Measurements from ENCODE around the gene STIM1. TPM values are rescaled to one million over a fixed set of nuclear protein-coding genes. Genes with fewer than 3 reads are reported as not detected.

Gene STIM1
- total and polyA plus RNA-seq, 4 donors: 12.1 to 56.4 (median 41.2) TPM

GRCh38 chr11:3950996-3951660 lies 95.7 kb downstream of the STIM1 start:
- H3K27me3 ChIP-seq (ENCODE audit: control insufficient read depth in 3 of 3, insufficient read depth in 3 of 3, low read length in 2 of 3): no peaks in the 10 kb centered on the region
- no peaks in the 10 kb centered on the region for H3K36me3 ChIP-seq (ENCODE audit: control insufficient read depth in 4 of 4, insufficient read depth in 4 of 4, low read length in 4 of 4)
- peak overlapping the region in 1 of 2 donors; percentile 4 for H3K27ac ChIP-seq (ENCODE audit: low read depth in 1 of 2, low read length in 1 of 2)
- ATAC-seq (ENCODE audit: insufficient read depth, low FRiP score) (no peak), DNase-seq (peak; percentile 76 to 89 (median 81))
- H3K9me3 ChIP-seq (ENCODE audit: control insufficient read depth in 4 of 4, insufficient read depth in 3 of 4, low read length in 3 of 4): no peaks in the 10 kb centered on the region
- TF ChIP-seq CTCF (IDR thresholded peaks at IDR 0.05; ENCODE audit: control extremely low read depth, extremely low read depth): no peak
- H3K9ac ChIP-seq (ENCODE audit: insufficient read depth in 1 of 2, low read length in 2 of 2): no peak overlapping the region
- no peak overlapping the region for H3K4me3 ChIP-seq
- peaks cover 2 to 35% (median 30%) of the 10 kb centered on the region in 5 donors for H3K4me1 ChIP-seq (ENCODE audit: control insufficient read depth in 5 of 5, insufficient read depth in 5 of 5, low read length in 5 of 5)
- WGBS, 2 donors: 55 to 65% methylated on average over 4 of the region's 4 CpGs

- H3K4me3 ChIP-seq: no peak overlapping the region
- no peaks in the 10 kb centered on the region for H3K9me3 ChIP-seq (ENCODE audit: control insufficient read depth in 4 of 4, insufficient read depth in 3 of 4, low read length in 3 of 4)
- H3K27me3 ChIP-seq (ENCODE audit: control insufficient read depth in 3 of 3, insufficient read depth in 3 of 3, low read length in 2 of 3): no peaks in the 10 kb centered on the region
- ATAC-seq (ENCODE audit: insufficient read depth, low FRiP score) (no peak), DNase-seq (no peak)
- TF ChIP-seq CTCF (IDR thresholded peaks at IDR 0.05; ENCODE audit: control extremely low read depth, extremely low read depth): no peak
- H3K36me3 ChIP-seq (ENCODE audit: control insufficient read depth in 4 of 4, insufficient read depth in 4 of 4, low read length in 4 of 4): no peaks in the 10 kb centered on the region
- peaks cover 0 to 22% (median 19%) of the 10 kb centered on the region in 5 donors for H3K4me1 ChIP-seq (ENCODE audit: control insufficient read depth in 5 of 5, insufficient read depth in 5 of 5, low read length in 5 of 5)
- H3K27ac ChIP-seq (ENCODE audit: low read depth in 1 of 2, low read length in 1 of 2): no peak overlapping the region
- H3K9ac ChIP-seq (ENCODE audit: insufficient read depth in 1 of 2, low read length in 2 of 2): no peak overlapping the region
Measured at GRCh38 chr11:3952715-3953114, 97.3 kb downstream of the STIM1 start.

GRCh38 chr11:3953327-3953726 lies 97.9 kb downstream of the STIM1 start:
- ATAC-seq (ENCODE audit: insufficient read depth, low FRiP score) (no peak), DNase-seq (no peak)
- H3K9me3 ChIP-seq (ENCODE audit: control insufficient read depth in 4 of 4, insufficient read depth in 3 of 4, low read length in 3 of 4): no peaks in the 10 kb centered on the region
- peaks cover 0 to 18% (median 13%) of the 10 kb centered on the region in 5 donors for H3K4me1 ChIP-seq (ENCODE audit: control insufficient read depth in 5 of 5, insufficient read depth in 5 of 5, low read length in 5 of 5)
- H3K9ac ChIP-seq (ENCODE audit: insufficient read depth in 1 of 2, low read length in 2 of 2): no peak overlapping the region
- no peak overlapping the region for H3K4me3 ChIP-seq
- H3K36me3 ChIP-seq (ENCODE audit: control insufficient read depth in 4 of 4, insufficient read depth in 4 of 4, low read length in 4 of 4): no peaks in the 10 kb centered on the region
- 72 to 84% methylated on average over 3 of the region's 3 CpGs for WGBS, 2 donors
- no peaks in the 10 kb centered on the region for H3K27me3 ChIP-seq (ENCODE audit: control insufficient read depth in 3 of 3, insufficient read depth in 3 of 3, low read length in 2 of 3)
- no peak overlapping the region for H3K27ac ChIP-seq (ENCODE audit: low read depth in 1 of 2, low read length in 1 of 2)
- TF ChIP-seq CTCF (IDR thresholded peaks at IDR 0.05; ENCODE audit: control extremely low read depth, extremely low read depth): no peak
